AG09309 (cell line): ENCODE measurements around the gene ZC2HC1C.

Experiments used
- DNase-seq: peaks from one replicate; pipeline ENCODE4 v3.0.0-alpha.2; 2010; ENCODE audit warnings: low read depth
- H3K4me3 ChIP-seq: 2 replicates; pipeline ENCODE4 v1.5.1; 2011; ENCODE audit warnings: mild to moderate bottlenecking, low read depth, low read length, moderate library complexity; ENCODE audit not compliant: control insufficient read depth
- CTCF ChIP-seq: IDR thresholded peaks from 2 replicates; pipeline ENCODE4 v1.5.1; 2011; ENCODE audit warnings: mild to moderate bottlenecking, low read depth, low read length, inconsistent platforms; ENCODE audit not compliant: insufficient read depth, control insufficient read depth; ENCODE audit errors: missing control alignments

The ZC2HC1C gene

GRCh38 chr14:75096959-75097358 lies 27.5 kb downstream of the ZC2HC1C start:
- TF ChIP-seq CTCF, result no peak
- DNase-seq, result no peak
- H3K4me3 ChIP-seq, result no peak overlapping the region

GRCh38 chr14:75098212-75098611 lies 28.8 kb downstream of the ZC2HC1C start:
- no peak for TF ChIP-seq CTCF
- no peak for DNase-seq
- no peak overlapping the region for H3K4me3 ChIP-seq

- no peak for TF ChIP-seq CTCF
- no peak overlapping the region for H3K4me3 ChIP-seq
- no peak for DNase-seq
Measured at GRCh38 chr14:75098682-75099081, 29.2 kb downstream of the ZC2HC1C start.

GRCh38 chr14:75101491-75101890 lies 32.0 kb downstream of the ZC2HC1C start:
- H3K4me3 ChIP-seq, result no peak overlapping the region
- DNase-seq, result no peak
- TF ChIP-seq CTCF, result no peak

- TF ChIP-seq CTCF, result no peak
- no peak for DNase-seq
- H3K4me3 ChIP-seq, result no peak overlapping the region
Measured at GRCh38 chr14:75107186-75107585, 37.7 kb downstream of the ZC2HC1C start.

- no peak for TF ChIP-seq CTCF
- H3K4me3 ChIP-seq, result no peak overlapping the region
- DNase-seq, result no peak
Measured at GRCh38 chr14:75109877-75110276, 40.4 kb downstream of the ZC2HC1C start.

- H3K4me3 ChIP-seq, result no peak overlapping the region
- TF ChIP-seq CTCF, result no peak
- DNase-seq, result no peak
Measured at GRCh38 chr14:75113932-75114539, 44.6 kb downstream of the ZC2HC1C start.
